Lower leg skin (tissue), 3 donors: ENCODE data around the gene SCMH1.

ENCODE experiments used
- POLR2A ChIP-seq, 2 donors: fragments of 450-650 bp; IDR thresholded peaks; one replicate each; pipeline ENCODE4 v1.6.1; 2016 to 2017; ENCODE audit warnings: antibody characterized with exemption in 2 of 2, mild to moderate bottlenecking in 1 of 2, moderate library complexity in 1 of 2
- TF ChIP-seq, protein P1 (sequence below), 3 donors: fragments of 450-650 bp; IDR thresholded peaks; one replicate each; pipeline ENCODE4 v1.5.1; 2016; ENCODE audit warnings: antibody characterized with exemption in 3 of 3, mild to moderate bottlenecking in 3 of 3, moderate library complexity in 2 of 3

GRCh38 chr1:40984531-40984930 lies 257.6 kb downstream of the SCMH1 start:
- TF ChIP-seq, protein P1, sequence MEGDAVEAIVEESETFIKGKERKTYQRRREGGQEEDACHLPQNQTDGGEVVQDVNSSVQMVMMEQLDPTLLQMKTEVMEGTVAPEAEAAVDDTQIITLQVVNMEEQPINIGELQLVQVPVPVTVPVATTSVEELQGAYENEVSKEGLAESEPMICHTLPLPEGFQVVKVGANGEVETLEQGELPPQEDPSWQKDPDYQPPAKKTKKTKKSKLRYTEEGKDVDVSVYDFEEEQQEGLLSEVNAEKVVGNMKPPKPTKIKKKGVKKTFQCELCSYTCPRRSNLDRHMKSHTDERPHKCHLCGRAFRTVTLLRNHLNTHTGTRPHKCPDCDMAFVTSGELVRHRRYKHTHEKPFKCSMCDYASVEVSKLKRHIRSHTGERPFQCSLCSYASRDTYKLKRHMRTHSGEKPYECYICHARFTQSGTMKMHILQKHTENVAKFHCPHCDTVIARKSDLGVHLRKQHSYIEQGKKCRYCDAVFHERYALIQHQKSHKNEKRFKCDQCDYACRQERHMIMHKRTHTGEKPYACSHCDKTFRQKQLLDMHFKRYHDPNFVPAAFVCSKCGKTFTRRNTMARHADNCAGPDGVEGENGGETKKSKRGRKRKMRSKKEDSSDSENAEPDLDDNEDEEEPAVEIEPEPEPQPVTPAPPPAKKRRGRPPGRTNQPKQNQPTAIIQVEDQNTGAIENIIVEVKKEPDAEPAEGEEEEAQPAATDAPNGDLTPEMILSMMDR (IDR thresholded peaks at IDR 0.05), result no peak
- TF ChIP-seq POLR2A (IDR thresholded peaks at IDR 0.05), result no peak
